ENCODE measurements around the gene OR5K2. TPM values are rescaled to one million over a fixed set of nuclear protein-coding genes. Genes with fewer than 3 reads are reported as not detected.

Gene OR5K2
- total RNA-seq, 1 experiment from 2014 or later = not detected

DNA sequence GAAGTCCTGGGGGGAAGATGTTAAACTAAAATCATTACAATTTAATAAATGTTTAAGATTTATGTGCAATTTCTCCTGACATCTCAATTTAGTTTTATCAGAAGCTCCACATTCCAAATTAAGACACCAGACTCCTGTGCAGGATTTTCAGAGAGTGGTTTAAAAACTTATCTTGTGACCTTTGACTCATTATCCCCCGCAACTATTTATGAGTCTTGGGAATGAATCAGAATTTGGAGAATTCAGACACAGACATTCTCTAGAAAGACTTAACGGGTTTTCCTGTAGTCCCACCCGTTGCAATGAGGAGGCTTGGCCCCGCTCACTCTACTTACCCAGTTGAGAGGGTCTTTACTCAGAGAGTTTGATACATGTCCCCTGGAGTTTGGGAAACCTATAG, 7.1 kb downstream of the OR5K2 start:
- CTCF ChIA-PET = no interaction called here
- no peak for DNase-seq (ENCODE audit: low spot score)

DNA sequence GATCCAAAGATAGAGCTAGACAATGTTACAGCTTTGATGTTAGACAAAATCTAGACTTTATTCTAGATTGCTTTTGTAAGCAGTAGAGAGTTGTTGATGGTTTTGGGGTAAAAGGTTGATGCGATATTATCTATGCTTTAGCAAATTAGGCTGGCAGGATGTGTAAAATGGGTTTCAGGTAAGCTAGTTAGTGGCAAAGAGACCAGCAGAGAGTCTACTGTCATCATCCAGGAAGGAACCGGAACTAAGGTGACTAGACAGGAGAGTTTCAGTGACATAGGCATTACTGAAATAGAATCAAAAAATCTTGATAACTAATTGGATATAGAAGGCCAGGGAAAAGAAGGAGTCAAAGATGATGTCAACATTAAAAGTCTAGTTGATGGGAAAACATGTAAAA, 11.1 kb downstream of the OR5K2 start:
- Mint-ChIP-seq H3K4me1 (peaks cover 5% of the 10 kb centered on the region; the same call in 1 of the 2 replicates), H3K4me3 (no peak overlapping the region), H3K27me3 (ENCODE audit: low read depth) (no peaks in the 10 kb centered on the region), H3K9me3 (peaks cover 8% of the 10 kb centered on the region; the same call in 1 of the 2 replicates), H3K36me3 (0 out of 2 replicates have a peak, but pooled peaks cover 5% of the 10 kb centered on the region), H3K27ac (no peak overlapping the region)
- ATAC-seq = no peak
- TF ChIP-seq KAT7 (CRISPR knock-in tag; IDR thresholded peaks at IDR 0.05; ENCODE audit: borderline replicate concordance) = no peak
- TF ChIP-seq, protein P1, sequence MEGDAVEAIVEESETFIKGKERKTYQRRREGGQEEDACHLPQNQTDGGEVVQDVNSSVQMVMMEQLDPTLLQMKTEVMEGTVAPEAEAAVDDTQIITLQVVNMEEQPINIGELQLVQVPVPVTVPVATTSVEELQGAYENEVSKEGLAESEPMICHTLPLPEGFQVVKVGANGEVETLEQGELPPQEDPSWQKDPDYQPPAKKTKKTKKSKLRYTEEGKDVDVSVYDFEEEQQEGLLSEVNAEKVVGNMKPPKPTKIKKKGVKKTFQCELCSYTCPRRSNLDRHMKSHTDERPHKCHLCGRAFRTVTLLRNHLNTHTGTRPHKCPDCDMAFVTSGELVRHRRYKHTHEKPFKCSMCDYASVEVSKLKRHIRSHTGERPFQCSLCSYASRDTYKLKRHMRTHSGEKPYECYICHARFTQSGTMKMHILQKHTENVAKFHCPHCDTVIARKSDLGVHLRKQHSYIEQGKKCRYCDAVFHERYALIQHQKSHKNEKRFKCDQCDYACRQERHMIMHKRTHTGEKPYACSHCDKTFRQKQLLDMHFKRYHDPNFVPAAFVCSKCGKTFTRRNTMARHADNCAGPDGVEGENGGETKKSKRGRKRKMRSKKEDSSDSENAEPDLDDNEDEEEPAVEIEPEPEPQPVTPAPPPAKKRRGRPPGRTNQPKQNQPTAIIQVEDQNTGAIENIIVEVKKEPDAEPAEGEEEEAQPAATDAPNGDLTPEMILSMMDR (IDR thresholded peaks at IDR 0.05) = no peak
- TF ChIP-seq ZBTB21 (CRISPR knock-in tag; IDR thresholded peaks at IDR 0.05; ENCODE audit: borderline replicate concordance) = no peak
- no peak for TF ChIP-seq TP53 (CRISPR knock-in tag; IDR thresholded peaks at IDR 0.05)
- no peak for DNase-seq (ENCODE audit: low spot score)
- CTCF ChIA-PET = interaction anchor here (1.3 kb wide), 1 partner anchor 104 kb away, joined by 3 read pairs; no protein-coding TSS in a partner anchor
- POLR2A ChIA-PET = no interaction called here

More for the DNA sequence above, 7.1 kb downstream of the OR5K2 start:
- Mint-ChIP-seq H3K4me3 (no peak overlapping the region), H3K4me1 (peaks cover 4% of the 10 kb centered on the region; the same call in 1 of the 2 replicates), H3K36me3 (0 out of 2 replicates have a peak, but pooled peaks cover 5% of the 10 kb centered on the region), H3K9me3 (peaks cover 8% of the 10 kb centered on the region; the same call in 1 of the 2 replicates), H3K27me3 (ENCODE audit: low read depth) (no peaks in the 10 kb centered on the region), H3K27ac (no peak overlapping the region)
- TF ChIP-seq, protein P1 (IDR thresholded peaks at IDR 0.05) = no peak
- no peak for TF ChIP-seq ZNF396 (CRISPR knock-in tag; IDR thresholded peaks at IDR 0.05; ENCODE audit: borderline replicate concordance)
- TF ChIP-seq ZNF416 (CRISPR knock-in tag; IDR thresholded peaks at IDR 0.05) = no peak
- POLR2A ChIA-PET = no interaction called here
- no peak for ATAC-seq

DNA sequence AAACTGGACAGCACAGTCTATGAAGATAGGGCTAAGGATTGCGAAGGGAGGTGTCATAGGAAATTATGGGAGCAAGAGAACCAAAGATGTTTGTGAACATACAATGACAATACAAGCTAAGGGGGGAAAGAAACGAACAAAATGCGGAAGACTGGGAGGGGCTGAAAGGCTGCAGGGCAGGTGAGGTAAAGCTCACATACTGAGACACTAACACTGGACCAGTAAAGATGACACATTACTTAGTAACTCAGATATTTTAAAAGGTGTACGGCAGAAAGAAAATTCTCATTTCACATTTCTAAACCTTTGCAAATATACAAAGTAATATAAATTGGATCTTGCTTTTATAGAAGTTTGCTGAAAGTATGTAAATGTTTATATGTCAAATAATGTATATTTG, 15.1 kb downstream of the OR5K2 start:
- Mint-ChIP-seq H3K27ac (no peak overlapping the region), H3K4me1 (peaks cover 13% of the 10 kb centered on the region), H3K27me3 (ENCODE audit: low read depth) (no peaks in the 10 kb centered on the region), H3K36me3 (peaks cover 19% of the 10 kb centered on the region), H3K9me3 (no peaks in the 10 kb centered on the region), H3K4me3 (no peak overlapping the region)
- POLR2A ChIA-PET = no interaction called here
- ATAC-seq = no peak
- TF ChIP-seq ZNF263 (CRISPR knock-in tag; IDR thresholded peaks at IDR 0.05; ENCODE audit: low read depth) = no peak
- no peak for TF ChIP-seq RORB (CRISPR knock-in tag; IDR thresholded peaks at IDR 0.05)
- TF ChIP-seq NR2C2 (CRISPR knock-in tag; IDR thresholded peaks at IDR 0.05) = no peak
- no peak for TF ChIP-seq TP53 (CRISPR knock-in tag; IDR thresholded peaks at IDR 0.05)
- TF ChIP-seq GTF2I (CRISPR knock-in tag; conservative IDR thresholded peaks at IDR 0.05) = no peak
- TF ChIP-seq, protein P2, sequence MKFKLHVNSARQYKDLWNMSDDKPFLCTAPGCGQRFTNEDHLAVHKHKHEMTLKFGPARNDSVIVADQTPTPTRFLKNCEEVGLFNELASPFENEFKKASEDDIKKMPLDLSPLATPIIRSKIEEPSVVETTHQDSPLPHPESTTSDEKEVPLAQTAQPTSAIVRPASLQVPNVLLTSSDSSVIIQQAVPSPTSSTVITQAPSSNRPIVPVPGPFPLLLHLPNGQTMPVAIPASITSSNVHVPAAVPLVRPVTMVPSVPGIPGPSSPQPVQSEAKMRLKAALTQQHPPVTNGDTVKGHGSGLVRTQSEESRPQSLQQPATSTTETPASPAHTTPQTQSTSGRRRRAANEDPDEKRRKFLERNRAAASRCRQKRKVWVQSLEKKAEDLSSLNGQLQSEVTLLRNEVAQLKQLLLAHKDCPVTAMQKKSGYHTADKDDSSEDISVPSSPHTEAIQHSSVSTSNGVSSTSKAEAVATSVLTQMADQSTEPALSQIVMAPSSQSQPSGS (CRISPR knock-in tag; IDR thresholded peaks at IDR 0.05; ENCODE audit: borderline replicate concordance, low read depth) = no peak
- no peak for TF ChIP-seq NFYB (CRISPR knock-in tag; conservative IDR thresholded peaks at IDR 0.05; ENCODE audit: low read depth)
- TF ChIP-seq, protein P3, sequence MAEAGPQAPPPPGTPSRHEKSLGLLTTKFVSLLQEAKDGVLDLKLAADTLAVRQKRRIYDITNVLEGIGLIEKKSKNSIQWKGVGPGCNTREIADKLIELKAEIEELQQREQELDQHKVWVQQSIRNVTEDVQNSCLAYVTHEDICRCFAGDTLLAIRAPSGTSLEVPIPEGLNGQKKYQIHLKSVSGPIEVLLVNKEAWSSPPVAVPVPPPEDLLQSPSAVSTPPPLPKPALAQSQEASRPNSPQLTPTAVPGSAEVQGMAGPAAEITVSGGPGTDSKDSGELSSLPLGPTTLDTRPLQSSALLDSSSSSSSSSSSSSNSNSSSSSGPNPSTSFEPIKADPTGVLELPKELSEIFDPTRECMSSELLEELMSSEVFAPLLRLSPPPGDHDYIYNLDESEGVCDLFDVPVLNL (CRISPR knock-in tag; IDR thresholded peaks at IDR 0.05; ENCODE audit: borderline replicate concordance, low read depth) = no peak
- TF ChIP-seq ZNF121 (CRISPR knock-in tag; IDR thresholded peaks at IDR 0.05) = no peak
- TF ChIP-seq GABPB1 (CRISPR knock-in tag; IDR thresholded peaks at IDR 0.05) = no peak
- TF ChIP-seq FOXJ3 (CRISPR knock-in tag; IDR thresholded peaks at IDR 0.05; ENCODE audit: borderline replicate concordance) = no peak
- TF ChIP-seq SMAD4 (CRISPR knock-in tag; IDR thresholded peaks at IDR 0.05) = no peak
- TF ChIP-seq JAZF1 (CRISPR knock-in tag; IDR thresholded peaks at IDR 0.05) = no peak
- TF ChIP-seq, protein P4, sequence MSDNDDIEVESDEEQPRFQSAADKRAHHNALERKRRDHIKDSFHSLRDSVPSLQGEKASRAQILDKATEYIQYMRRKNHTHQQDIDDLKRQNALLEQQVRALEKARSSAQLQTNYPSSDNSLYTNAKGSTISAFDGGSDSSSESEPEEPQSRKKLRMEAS (CRISPR knock-in tag; IDR thresholded peaks at IDR 0.05) = no peak
- TF ChIP-seq, protein P5, sequence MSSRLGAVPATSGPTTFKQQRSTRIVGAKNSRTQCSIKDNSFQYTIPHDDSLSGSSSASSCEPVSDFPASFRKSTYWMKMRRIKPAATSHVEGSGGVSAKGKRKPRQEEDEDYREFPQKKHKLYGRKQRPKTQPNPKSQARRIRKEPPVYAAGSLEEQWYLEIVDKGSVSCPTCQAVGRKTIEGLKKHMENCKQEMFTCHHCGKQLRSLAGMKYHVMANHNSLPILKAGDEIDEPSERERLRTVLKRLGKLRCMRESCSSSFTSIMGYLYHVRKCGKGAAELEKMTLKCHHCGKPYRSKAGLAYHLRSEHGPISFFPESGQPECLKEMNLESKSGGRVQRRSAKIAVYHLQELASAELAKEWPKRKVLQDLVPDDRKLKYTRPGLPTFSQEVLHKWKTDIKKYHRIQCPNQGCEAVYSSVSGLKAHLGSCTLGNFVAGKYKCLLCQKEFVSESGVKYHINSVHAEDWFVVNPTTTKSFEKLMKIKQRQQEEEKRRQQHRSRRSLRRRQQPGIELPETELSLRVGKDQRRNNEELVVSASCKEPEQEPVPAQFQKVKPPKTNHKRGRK (CRISPR knock-in tag; IDR thresholded peaks at IDR 0.05; ENCODE audit: borderline replicate concordance) = no peak
- TF ChIP-seq MYBL2 (CRISPR knock-in tag; IDR thresholded peaks at IDR 0.05) = no peak
- no peak for DNase-seq (ENCODE audit: low spot score)
- CTCF ChIA-PET = no interaction called here

All from WTC11 (cell line).